ENCODE data around the gene ZRANB3.

DNA sequence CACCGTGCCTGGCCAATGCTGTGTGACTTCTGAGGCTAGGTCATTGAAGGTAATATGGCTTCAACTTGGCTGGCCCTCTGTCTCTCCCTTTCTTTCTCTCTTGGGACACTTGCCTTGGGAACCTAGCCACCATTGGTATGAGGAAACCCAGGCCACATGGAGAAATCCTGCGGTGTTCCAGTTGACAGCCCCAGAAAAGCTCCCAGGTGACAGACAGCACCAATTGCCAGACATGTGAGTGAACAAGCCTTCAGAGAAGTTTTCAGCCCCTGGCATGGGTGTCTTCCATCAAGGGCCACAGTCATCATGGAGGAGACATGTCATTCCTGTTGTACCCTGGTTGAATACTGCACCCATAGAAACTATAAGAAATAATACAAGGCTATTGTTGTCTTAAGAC is 292.4 kb downstream of the ZRANB3 start:
- TF ChIP-seq EP300 (IDR thresholded peaks at IDR 0.05) (no peak), POLR2A (IDR thresholded peaks at IDR 0.05) (no peak), POLR2AphosphoS5 (IDR thresholded peaks at IDR 0.05) (no peak)
- TF ChIP-seq, protein P1, sequence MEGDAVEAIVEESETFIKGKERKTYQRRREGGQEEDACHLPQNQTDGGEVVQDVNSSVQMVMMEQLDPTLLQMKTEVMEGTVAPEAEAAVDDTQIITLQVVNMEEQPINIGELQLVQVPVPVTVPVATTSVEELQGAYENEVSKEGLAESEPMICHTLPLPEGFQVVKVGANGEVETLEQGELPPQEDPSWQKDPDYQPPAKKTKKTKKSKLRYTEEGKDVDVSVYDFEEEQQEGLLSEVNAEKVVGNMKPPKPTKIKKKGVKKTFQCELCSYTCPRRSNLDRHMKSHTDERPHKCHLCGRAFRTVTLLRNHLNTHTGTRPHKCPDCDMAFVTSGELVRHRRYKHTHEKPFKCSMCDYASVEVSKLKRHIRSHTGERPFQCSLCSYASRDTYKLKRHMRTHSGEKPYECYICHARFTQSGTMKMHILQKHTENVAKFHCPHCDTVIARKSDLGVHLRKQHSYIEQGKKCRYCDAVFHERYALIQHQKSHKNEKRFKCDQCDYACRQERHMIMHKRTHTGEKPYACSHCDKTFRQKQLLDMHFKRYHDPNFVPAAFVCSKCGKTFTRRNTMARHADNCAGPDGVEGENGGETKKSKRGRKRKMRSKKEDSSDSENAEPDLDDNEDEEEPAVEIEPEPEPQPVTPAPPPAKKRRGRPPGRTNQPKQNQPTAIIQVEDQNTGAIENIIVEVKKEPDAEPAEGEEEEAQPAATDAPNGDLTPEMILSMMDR (IDR thresholded peaks at IDR 0.05) = no peak
